MV-4-11 (cell line): Measurements from ENCODE around the gene RHBDL3.
A peak's percentile ranks its signal among the peaks of the same experiment; 100 is the strongest.
"Not testable (repeated sequence)": the region's sequence is repeated elsewhere in the genome, so short reads cannot be mapped to it uniquely, and the experiment has no call there.

Experiments used
- DNase-seq: peaks from one replicate; lab custom pipeline; 2025; lab: John Stamatoyannopoulos, UW

Gene RHBDL3

DNA sequence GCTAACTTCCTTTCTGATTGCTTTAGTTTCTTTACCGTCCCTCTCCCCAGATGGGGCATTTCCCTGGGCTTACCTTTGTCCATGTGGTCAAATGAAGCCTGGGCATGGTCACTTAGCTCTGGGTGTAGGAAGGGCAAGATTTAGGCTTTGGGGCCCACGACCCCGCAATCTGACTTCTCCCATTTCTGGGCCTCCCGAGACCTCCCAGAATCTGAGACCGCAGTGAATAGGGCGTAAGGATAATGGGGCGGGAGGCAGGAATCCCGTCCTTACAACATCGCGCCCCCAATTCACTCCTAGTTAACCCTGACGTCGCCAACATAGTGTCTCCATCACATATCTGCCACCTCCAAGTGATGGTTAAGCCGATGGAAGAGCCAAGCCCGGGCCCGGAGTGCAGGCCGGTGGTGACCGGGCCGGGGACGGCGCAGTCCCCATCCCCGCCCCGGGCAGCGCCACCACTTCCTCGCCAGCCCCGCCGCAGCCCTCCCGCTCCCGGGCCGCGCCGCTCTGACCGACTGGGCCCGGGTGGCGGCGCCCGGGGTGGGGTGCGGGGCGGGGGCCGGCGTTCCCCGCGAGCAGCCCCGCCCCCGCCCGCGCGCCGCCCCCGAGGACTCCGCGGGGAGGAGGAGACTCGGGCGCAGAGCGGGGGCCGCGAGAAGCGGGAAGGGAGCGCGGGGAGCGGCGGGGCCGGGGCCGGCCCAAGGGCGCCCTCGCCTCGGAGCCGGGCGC lies at the start of gene RHBDL3:
RHBDL3 (plus strand) TSS at position 641 of the 732 bp plus-strand sequence. CDS start 358 bp downstream, outside the sequence.
- no peak for DNase-seq

- DNase-seq = no peak
These were observed 43.0 kb upstream of the RHBDL3 start for GRCh38 chr17:32222621-32223020.

DNA sequence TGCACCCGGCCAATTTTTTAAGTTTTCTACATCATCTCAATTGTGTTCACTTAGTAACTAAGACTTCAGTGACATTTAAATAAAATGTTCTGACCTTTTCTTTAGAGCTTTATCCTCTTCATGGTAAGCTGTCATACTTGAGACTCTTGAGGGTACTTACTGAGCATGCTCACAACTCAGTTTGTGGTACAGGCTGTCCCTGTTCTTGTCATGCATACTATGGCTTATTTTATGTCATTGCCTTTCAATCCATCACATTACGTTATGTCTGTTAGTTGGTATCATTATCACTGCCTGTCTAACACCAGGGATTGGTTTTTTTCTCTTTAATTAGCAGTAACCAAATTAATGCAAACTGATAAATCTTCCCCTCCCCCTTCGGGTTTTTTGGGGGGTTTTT lies 41.9 kb upstream of the RHBDL3 start:
- no peak for DNase-seq

DNA sequence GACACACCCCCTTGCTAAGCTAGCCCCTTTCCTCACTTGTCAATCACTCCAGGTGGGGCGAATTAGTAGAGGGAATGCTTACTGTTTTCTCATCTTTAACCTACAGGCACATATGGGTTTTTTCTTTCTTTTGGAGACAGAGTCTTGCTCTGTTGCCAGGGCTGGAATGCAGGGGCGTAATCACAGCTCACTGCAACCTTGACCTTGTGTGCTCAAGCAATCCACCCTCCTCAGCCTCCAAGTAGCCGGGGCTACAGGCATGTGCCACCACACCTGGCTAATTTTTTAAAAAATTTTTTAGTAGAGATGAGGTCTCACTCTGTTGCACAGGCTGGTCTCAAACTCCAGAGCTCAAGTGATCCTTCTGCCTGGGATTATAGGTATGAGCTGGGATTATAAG lies 38.7 kb upstream of the RHBDL3 start:
- no peak for DNase-seq

- DNase-seq = no peak
These were observed 37.7 kb upstream of the RHBDL3 start for GRCh38 chr17:32227910-32228309.

DNA sequence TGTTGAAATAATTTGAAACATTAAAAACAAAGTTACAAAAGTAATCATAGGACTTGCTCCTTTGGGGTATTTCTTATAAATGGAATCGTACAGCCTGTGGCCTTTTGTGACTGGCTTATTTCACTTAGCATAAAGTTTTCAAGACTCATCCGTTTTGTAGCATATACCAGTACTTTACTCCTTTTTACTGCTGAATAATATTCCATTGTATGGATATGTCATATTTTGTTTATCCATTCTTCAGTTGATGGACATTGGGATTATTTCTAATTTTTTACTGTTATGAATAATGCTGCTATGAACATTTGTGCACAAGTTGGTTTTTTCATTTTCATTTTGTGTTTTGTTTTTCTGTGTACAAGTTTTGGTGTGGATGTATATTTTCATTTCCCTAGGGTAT lies 30.0 kb upstream of the RHBDL3 start:
- no peak for DNase-seq

DNA sequence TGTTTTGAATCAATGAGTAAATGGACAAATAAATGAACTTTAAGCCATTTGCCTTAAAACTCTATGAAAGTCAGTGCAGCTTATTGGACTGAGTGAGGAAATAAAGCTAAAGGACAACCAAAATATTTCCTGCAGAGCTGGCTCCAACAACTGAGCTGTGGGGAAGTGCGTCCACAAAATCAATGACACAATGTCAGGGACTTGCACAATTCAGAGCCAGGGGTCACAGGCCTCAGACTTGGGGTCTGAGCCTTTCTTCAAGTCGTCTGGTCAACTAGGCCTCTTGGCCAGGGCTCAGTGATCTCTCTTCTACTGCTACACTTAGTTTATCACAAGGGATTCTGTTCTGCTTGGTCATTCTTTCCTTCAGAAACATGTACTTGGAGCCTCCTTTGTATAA lies 26.2 kb upstream of the RHBDL3 start:
- DNase-seq = peak; percentile 35

DNA sequence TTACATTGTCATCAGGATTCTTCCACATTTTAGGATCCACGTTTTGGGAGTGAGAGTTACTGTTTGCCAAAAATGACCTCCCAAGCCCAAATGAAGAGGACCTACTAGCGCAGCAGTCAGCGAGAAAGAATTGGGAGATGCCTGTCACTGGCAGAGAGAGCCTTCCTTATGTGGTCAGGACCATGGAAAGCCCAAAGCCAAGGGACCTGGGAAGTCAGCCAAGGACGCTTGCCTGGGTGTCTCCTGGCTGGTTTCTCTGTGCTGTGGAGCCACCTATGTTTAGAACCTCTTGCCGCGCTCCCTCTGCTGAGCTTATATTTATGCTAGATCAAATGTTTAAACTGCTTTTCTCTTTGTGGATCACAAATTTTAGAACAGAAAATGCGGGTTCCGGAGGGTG lies 24.9 kb upstream of the RHBDL3 start:
- no peak for DNase-seq

DNA sequence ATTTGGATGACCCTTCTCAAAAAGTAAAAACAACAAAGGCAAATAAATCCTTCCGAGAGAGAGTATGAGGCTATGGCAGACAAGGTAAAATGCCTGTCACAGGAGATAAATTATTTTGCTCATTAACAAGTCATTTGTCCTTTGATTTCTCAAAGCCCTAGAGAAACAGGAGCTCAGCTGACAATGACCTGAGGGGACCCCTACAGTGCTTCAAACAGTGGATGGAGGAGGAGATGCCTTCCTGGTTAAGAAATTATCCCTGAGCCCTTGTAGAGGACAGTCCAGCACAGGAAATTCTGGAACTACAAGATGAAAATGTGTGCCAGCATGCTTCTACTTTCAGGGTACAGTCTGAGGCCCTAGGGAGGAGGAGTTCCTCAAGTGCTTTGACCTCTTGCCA lies 24.0 kb upstream of the RHBDL3 start:
- DNase-seq = no peak

GRCh38 chr17:32249475-32249874 lies 16.2 kb upstream of the RHBDL3 start:
- no peak for DNase-seq

GRCh38 chr17:32253117-32253611 lies 12.5 kb upstream of the RHBDL3 start:
- DNase-seq = peak; percentile 69

DNA sequence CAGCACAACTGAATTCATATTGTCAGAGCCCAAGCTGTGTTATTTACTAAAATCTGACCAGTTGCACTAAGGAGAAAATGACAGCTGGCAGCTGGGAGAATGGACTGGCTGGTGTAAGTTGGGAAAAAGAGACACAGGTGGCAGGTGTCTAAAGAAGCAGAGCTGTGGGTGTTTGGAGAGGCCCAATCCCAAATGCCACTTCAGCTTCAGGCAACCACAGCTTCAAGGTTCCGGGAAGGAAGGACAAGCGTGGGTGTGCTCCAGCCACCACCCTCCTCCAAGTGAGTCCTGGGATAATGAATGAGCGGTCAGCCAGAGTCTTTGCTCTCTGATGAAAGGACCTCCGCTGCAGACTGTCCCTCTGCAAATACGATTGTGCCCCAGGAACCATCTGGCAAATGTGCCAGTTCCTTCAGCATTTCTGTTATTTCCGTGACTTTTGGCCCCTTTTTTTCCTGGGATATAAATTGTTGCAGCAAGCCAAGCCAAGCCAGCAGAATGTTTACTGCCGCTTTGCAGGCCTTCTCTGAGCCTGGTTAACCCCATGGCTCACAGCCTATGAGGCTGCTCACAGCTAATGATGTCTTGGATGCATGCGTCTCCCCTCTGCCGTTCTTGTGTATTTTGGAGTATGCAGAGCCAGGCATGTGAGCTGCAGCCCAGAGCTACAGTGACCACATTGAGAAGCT lies 9.5 kb upstream of the RHBDL3 start:
- no peak for DNase-seq

DNA sequence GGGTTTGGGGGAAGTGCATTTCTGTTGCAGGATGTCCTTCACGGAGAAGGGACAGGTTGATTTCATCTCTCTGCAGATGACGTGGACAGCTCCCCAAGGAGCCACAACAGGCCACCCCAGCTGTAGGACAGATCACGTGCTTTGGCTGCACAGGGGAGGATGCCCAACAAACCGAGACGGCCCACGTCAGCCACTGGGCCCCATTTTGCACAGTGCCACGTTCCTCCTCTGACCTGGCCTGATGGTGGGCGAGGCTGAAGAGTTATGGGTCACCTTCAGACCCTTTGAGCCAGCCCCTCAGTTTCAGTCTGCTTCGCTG lies 9.0 kb upstream of the RHBDL3 start:
- DNase-seq = no peak

- no peak for DNase-seq
These were observed 7.1 kb upstream of the RHBDL3 start for GRCh38 chr17:32258383-32259140.

- DNase-seq = no peak
These were observed 6.0 kb upstream of the RHBDL3 start for GRCh38 chr17:32259586-32259985.

GRCh38 chr17:32261417-32261736 lies 4.3 kb upstream of the RHBDL3 start:
- DNase-seq = no peak

- no peak for DNase-seq
These were observed 3.6 kb upstream of the RHBDL3 start for GRCh38 chr17:32261936-32262510.

DNA sequence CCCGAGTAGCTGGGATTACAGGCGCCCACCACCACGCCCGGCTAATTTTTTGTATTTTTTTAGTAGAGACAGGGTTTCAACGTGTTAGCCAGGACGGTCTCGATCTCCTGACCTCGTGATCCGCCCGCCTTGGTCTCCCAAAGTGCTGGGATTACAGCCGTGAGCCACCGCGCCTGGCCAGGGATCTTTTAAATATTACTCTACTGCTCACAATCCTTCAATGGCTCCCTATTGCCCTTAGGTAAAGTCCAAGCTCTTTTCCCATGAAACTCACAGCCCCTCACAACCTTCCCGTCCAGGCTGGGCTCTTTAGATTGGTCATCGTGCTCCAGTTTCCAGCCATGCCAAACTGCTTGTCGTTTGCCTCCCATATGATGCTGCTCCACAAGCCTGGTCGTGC lies 2.1 kb upstream of the RHBDL3 start:
- not testable (repeated sequence) for DNase-seq

DNA sequence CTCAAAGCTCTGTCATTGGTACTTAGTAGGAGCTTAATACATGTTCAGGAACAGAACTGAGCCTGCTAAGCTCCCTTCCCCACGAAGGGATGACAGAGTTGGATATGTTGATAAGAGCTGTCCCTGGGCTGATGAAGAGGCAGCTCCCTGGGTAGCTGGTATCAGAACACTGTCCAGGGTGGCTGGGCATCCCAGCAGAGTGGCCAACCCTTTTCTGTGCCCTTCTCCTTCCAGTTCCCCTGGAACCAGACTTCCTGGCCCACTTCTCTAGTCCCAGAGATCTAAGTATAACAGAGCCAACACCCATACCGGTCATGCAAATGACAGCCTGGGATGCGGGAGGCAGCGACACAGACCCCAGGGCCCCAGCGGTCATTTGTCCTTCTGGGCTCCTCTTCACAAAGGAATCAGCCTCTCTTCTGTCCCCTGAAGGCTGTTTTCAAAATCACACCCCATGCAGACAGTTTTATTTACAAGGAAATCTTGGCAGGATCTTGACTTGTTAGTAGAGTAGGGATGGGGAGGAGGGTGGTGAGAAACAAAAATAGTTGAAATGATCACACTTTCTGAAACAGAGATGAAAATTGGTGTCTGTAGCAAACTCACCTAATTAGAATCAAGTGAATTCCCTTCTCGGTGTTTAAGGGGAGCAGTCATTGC lies 1.4 kb upstream of the RHBDL3 start:
- DNase-seq = no peak

DNA sequence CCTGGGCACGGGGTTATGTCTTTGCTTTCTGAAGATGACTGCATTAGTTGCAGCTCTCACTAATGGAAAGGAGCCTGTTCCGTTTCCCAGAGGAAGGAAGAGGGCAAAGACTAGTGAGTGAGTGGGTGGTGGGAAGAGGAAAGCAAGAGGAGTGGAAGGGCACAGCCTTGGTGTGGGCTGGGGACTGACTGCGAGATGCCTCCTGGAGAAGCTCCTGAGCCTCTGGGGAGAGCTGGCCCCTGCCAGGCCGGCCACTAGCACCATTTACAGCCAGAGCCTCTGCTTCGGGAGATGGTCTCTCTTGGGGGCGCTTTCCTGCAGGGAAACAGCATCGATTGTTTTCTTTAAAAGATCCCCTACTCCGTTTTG lies 825 bp upstream of the RHBDL3 start:
- no peak for DNase-seq

DNA sequence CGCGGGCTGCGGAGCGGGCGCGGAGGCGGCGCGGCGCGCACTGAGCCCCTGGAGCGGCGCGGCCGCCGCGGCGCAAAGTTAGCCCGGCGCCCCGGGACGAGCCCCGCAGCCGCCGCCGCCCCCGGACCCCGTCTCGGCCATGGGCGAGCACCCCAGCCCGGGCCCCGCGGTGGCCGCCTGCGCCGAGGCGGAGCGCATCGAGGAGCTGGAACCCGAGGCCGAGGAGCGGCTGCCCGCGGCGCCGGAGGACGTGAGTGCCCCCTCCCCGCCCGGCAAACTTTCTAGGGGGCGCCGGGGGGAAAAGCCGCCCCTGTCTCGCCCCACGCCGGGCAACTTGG lies 388 bp downstream of the RHBDL3 start:
- DNase-seq = no peak
